Posterior vena cava (tissue), 2 donors: ENCODE measurements around the gene IL1RAPL1. TPM values are rescaled to one million over a fixed set of nuclear protein-coding genes. Genes with fewer than 3 reads are reported as not detected.

ENCODE experiments used
- DNase-seq: peaks from one replicate; pipeline ENCODE4 v3.0.0-alpha.2; 2020; ENCODE audit warnings: low spot score
- intact Hi-C, 2 donors: fragments of 100-400 bp; cut with DNase I; formaldehyde crosslinking; loops; one replicate each; pipeline versions ENCODE4 v1.14.1 to v1.14.2; 2022 to 2023
- total RNA-seq, 2 donors: library from RNA; stranded (reverse); fragmentation: NEBNext Ultra II Directional; extraction: Animal tissue kit (Norgen Biotek cat#: 25700); gene quantifications; one replicate each; pipeline ENCODE4 v1.2.1, GENCODE V29; 2021
- donor health status: DM: yes; HTN: yes; CAD: no.
- donor health status: DM: yes; HTN: yes; CAD: no.

The IL1RAPL1 gene
- total RNA-seq, 2 donors from 2014 or later = 0.10 TPM; not detected in 1

DNA sequence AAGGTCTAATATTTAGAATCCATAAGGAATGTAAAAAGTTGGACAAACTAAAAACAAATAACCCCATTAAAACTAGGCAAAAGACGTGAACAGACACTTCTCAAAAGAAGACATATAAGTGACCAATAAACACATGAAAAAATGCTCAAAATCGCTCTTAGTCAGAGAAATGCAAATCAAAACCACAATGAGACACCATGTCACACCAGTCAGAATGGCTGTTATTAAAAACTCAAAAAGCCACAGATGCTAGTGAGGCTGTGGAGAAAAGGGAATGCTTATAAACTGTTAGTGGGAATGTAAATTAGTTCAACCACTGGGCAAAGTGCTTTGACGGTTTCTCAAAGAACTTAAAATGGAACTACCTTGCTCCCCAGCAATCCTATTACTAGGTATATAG, 953.8 kb downstream of the IL1RAPL1 start:
- no peak for DNase-seq
- intact Hi-C loops = no loop called here

DNA sequence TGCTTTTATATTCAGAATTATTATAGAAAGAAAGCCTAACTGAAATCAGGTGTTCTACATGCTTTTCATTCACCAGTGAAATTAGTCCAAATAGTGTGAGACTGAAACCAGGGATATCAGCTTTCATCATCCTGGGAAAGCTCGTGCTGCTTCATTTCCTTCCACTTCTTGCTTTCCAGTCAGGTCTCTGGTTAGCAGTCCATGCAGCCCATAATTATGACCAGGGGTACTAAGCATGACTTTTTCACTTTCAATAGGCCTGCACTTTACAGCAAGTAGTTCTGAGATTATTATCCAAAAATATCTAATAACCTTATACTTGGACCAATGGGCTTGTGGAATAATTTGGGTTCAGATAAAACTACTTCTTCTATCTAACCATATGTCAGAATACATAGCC, 954.9 kb downstream of the IL1RAPL1 start:
- no peak for DNase-seq
- intact Hi-C loops = no loop called here

GRCh38 chrX:29545878-29546277, 958.6 kb downstream of the IL1RAPL1 start:
- intact Hi-C loops = no loop called here
- DNase-seq = no peak

- DNase-seq = no peak
- intact Hi-C loops = no loop called here
These were observed 960.6 kb downstream of the IL1RAPL1 start for GRCh38 chrX:29547877-29548276.

DNA sequence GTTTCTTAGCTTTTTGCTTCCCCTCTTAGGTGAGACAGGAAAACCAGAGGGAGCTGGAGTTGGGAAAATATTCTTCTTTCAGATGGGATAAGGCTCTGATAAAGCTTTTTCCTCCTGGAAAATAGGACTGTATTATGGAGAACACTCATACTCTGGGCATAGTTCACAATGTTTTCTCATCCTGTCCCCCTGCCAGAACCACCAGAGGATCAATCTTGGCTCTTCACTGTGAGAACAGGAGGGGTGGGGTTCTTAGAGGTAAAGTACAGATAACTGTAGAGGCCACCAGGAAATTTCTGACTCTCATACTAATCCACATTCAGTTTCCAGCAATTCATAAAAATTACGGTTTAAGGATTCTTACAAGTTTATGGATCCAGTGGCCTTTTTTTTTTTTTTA, 966.3 kb downstream of the IL1RAPL1 start:
- no peak for DNase-seq
- intact Hi-C loops = no loop called here

- intact Hi-C loops = no loop called here
- no peak for DNase-seq
These were observed 968.3 kb downstream of the IL1RAPL1 start for GRCh38 chrX:29555465-29556091.

DNA sequence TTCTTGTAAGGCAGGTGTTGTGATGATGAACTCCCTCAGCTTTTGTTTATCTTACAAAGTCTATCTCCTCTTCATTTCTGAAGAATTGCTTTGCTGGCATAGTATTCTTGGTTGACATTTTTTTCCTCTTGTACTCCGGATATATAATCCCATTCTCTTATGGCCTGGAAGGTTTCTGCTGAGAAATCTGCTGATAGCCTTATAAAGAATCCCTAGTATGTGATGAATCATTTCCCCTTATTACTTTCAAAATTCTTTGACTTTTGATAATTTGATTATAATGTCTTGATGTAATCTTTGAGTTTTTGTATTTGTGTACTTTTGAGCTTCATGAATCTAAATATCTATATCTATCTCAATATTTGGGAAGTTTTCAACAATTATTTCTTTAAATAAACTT, 972.8 kb downstream of the IL1RAPL1 start:
- intact Hi-C loops = no loop called here
- no peak for DNase-seq

DNA sequence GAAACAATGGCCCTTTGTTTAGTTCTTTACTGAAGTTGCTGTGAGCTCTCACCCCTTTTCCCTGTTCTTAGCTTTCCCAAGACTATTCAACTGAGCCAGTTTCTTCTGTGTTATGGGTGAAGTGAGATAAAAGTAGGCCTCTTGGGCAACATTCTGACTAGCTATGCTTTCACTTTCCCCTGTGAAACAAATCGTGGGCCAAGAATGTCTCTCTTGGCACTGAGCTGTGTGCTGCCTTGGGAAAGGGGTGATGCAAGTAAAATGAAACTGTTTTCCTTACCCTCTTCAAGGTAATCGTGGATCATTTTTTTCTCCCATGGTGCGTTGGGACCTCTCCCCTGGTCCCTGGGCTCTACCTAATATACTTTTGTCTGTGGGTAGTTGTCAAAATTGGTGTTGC, 974.2 kb downstream of the IL1RAPL1 start:
- intact Hi-C loops = no loop called here
- DNase-seq = no peak

DNA sequence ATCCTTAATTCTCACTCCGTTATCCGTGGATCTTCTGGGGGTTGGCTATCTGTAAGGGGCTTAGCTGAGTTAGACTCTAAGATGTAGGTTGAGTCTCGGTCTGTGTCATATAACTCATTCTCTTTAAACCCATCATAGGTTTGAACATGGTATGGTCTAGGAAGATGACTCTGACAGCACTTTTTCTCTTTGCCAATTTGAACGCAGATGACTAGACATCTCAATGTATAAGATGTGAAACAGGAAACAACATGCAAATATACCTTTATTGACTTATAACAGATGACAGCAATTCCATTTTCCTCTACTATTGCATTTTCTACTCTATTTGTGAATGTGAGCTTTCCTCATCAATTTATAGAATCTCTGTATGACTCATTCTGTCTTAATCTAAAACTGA, 993.3 kb downstream of the IL1RAPL1 start:
- intact Hi-C loops = no loop called here
- no peak for DNase-seq

DNA sequence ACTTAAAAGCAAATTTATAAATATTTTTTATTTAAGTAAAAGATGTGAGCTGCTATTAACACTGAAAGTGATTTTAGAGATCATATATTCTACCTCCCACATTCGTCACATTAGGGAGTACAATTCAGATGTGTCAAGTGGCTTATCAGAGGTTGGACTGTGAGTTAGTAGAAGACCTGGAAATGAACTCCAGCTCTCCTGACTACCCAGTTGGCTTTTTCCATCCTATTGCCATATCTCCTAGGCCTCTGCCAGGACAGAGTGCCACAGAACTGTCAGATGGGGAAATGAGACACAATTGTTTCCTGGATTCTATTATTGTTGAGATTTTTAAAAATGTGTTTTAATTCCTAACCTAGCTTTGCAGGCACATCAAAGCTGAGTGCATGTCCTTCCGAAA, 994.0 kb downstream of the IL1RAPL1 start:
- no peak for DNase-seq
- intact Hi-C loops = no loop called here

- intact Hi-C loops = no loop called here
- DNase-seq = no peak
These were observed 999.9 kb downstream of the IL1RAPL1 start for GRCh38 chrX:29587107-29587506.

- intact Hi-C loops = no loop called here
- no peak for DNase-seq
These were observed 1003.7 kb downstream of the IL1RAPL1 start for GRCh38 chrX:29590921-29591320.

DNA sequence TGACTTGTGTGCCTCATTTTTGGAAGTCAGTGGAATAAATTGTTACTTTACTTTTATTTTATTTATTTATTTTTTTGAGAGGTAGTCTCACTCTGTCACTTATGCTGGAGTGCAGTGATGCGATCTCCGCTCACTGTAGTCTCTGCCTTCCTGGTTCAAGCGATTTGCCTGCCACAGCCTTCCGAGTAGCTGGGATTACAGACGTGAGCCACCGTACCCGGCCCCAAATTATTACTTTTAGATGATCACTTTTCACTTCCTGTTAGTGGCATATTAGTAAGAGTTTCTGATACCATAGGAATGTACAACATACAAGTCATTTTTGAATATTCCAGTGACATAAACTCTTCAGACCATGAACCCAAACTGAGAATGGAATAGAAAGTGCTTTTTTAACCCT, 1017.1 kb downstream of the IL1RAPL1 start:
- DNase-seq = no peak
- intact Hi-C loops = no loop called here

DNA sequence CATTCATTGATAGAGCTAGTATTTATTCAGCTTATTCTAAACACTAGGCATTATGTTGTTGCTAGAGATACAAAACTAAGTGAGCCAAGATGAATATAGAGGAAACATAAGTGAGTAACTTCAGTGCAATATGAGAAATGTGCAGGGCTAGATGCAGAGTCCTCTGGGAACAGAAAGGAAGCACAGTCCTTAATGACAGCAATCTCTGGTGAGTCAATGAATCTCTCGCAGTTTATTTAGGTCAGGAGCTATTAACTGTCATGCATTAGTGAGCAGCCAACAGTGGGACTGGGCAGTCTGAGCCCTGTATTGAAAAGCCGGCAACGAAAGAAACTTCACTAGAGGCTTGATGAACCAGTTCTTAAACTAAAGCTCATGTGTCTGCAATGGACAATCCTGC, 1030.0 kb downstream of the IL1RAPL1 start:
- intact Hi-C loops = no loop called here
- no peak for DNase-seq

- intact Hi-C loops = no loop called here
These were observed 1030.5 kb downstream of the IL1RAPL1 start for GRCh38 chrX:29617725-29618124.

GRCh38 chrX:29627833-29628232, 1040.6 kb downstream of the IL1RAPL1 start:
- no peak for DNase-seq
- intact Hi-C loops = no loop called here

More at GRCh38 chrX:29617725-29618124, 1030.5 kb downstream of the IL1RAPL1 start:
- DNase-seq = no peak

DNA sequence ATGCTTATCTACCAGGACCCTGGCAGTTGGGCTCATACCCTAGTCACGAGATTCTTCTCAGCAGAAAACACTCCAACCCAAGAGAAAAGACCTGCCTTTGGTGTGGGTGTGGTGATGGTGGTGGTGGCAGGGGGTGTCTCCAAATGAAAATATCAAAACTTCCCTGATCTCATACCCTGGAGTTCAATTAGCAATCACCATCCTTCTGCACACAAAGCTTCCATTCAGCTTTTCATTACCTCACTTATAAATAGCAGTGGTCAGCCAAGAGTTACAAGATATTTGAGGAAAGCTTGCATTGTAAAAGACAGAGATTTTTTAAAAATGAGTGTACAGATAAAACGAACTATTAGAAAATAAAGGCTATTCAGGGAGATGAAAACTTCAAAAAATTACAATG, 1047.3 kb downstream of the IL1RAPL1 start:
- intact Hi-C loops = no loop called here
- no peak for DNase-seq

- no peak for DNase-seq
- intact Hi-C loops = no loop called here
These were observed 1049.1 kb downstream of the IL1RAPL1 start for GRCh38 chrX:29636331-29636730.

DNA sequence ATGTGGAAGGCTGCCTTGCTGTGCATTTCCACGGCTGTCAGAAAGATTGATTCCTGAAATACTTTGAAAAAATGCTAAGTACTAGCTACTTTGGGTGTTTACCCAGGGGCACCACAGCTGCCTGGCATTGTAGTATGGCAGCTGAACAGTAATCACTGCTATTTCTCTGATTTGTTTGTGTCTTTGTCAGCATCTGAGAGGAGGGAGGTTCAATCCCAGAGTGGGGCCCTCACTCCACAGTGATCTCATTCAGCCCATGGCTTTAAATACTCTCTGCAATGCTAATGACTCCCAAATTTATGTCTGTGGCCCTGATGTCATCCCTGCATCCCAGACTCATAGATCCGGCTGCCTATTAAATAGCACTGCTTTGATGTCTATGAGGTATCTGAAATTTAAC, 1052.9 kb downstream of the IL1RAPL1 start:
- intact Hi-C loops = no loop called here
- DNase-seq = no peak

GRCh38 chrX:29641461-29641860, 1054.2 kb downstream of the IL1RAPL1 start:
- intact Hi-C loops = no loop called here

GRCh38 chrX:29643181-29643580, 1055.9 kb downstream of the IL1RAPL1 start:
- intact Hi-C loops = no loop called here
- no peak for DNase-seq

More at GRCh38 chrX:29641461-29641860, 1054.2 kb downstream of the IL1RAPL1 start:
- no peak for DNase-seq

DNA sequence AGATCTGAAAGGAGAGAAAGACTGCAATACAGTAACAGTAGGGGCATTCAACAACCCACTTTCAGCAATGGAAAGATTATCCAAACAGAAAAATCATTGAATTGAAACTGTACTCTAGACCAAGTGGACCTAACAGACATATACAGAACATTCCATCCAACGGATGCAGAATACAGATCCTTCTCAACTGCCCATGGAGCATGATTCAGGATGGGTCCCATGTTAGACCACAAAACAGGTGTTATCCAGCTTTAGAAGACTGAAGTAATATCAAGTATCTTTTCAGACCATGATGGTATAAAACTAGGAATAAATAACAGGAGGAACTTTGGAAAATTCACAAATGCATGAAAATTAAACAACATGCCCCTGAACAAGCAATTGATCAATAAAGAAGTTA, 1060.9 kb downstream of the IL1RAPL1 start:
- intact Hi-C loops = no loop called here
- no peak for DNase-seq
